Measurements from ENCODE around the gene BEND6.
"Not testable (repeated sequence)": the region's sequence is repeated elsewhere in the genome, so short reads cannot be mapped to it uniquely, and the experiment has no call there.

GRCh38 chr6:57046332-57047256 lies 91.7 kb downstream of the BEND6 start, which contains the start of gene KIAA1586:
- TF ChIP-seq, protein P1, sequence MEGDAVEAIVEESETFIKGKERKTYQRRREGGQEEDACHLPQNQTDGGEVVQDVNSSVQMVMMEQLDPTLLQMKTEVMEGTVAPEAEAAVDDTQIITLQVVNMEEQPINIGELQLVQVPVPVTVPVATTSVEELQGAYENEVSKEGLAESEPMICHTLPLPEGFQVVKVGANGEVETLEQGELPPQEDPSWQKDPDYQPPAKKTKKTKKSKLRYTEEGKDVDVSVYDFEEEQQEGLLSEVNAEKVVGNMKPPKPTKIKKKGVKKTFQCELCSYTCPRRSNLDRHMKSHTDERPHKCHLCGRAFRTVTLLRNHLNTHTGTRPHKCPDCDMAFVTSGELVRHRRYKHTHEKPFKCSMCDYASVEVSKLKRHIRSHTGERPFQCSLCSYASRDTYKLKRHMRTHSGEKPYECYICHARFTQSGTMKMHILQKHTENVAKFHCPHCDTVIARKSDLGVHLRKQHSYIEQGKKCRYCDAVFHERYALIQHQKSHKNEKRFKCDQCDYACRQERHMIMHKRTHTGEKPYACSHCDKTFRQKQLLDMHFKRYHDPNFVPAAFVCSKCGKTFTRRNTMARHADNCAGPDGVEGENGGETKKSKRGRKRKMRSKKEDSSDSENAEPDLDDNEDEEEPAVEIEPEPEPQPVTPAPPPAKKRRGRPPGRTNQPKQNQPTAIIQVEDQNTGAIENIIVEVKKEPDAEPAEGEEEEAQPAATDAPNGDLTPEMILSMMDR (conservative IDR thresholded peaks at IDR 0.05): not testable (repeated sequence)
- TF ChIP-seq ZFX (IDR thresholded peaks at IDR 0.05): peak; percentile 64

Data from C4-2B (cell line).